Psoas muscle (tissue), 8 donors: ENCODE data around the gene PVRIG. TPM values are rescaled to one million over a fixed set of nuclear protein-coding genes. Genes with fewer than 3 reads are reported as not detected.

Source experiments
- ATAC-seq, 4 donors: fragments of 200-7000 bp; cut with Tn5 transposase; one replicate each; pipeline ENCODE4 v1.9.1; 2020; ENCODE audit warnings: moderate library complexity in 3 of 4, mild to moderate bottlenecking in 2 of 4
- DNase-seq, 2 donors: peaks; one replicate each; pipeline ENCODE4 v3.0.0-alpha.2; 2020
- H3K27ac ChIP-seq: fragments of 200-600 bp; one replicate; pipeline ENCODE4 v1.8.0; 2022
- H3K27me3 ChIP-seq, 3 donors: fragments of 200-600 bp in 1 of 3; one replicate each; pipeline versions ENCODE4 v1.6.1 to v1.8.0; 2013 to 2022; ENCODE audit warnings: low read length in 2 of 3, mild to moderate bottlenecking in 2 of 3, moderate library complexity in 1 of 3; ENCODE audit not compliant: insufficient read depth in 3 of 3
- H3K36me3 ChIP-seq, 2 donors: fragments of 200-600 bp in 1 of 2; one replicate each; pipeline versions ENCODE4 v1.6.1 to v1.8.0; 2013 to 2022; ENCODE audit warnings: low read depth in 1 of 2, mild to moderate bottlenecking in 1 of 2, moderate library complexity in 1 of 2; ENCODE audit not compliant: insufficient read depth in 1 of 2
- H3K4me1 ChIP-seq: fragments of 200-600 bp; one replicate; pipeline ENCODE4 v1.8.0; 2022
- H3K4me3 ChIP-seq: fragments of 200-600 bp; one replicate; pipeline ENCODE4 v1.8.0; 2022; ENCODE audit warnings: mild to moderate bottlenecking
- H3K9me3 ChIP-seq: fragments of 200-600 bp; one replicate; pipeline ENCODE4 v1.8.0; 2022
- CTCF ChIP-seq: fragments of 200-600 bp; IDR thresholded peaks from one replicate; pipeline ENCODE4 v1.8.0; 2022; ENCODE audit warnings: antibody characterized with exemption
- WGBS, 3 donors: extraction: QIAGEN DNeasy Blood & Tissue Kit; methylation state at CpG; one replicate each; pipeline versions ENCODE4 v1.1.6 to v1.1.7; 2013; 5-methylcytosine and 5-hydroxymethylcytosine counted together
- intact Hi-C, 2 donors: fragments of 100-400 bp; cut with DNase I; formaldehyde crosslinking; loops; one replicate each; pipeline versions ENCODE4 v1.11.0 to v1.14.2; 2022
- polyA plus RNA-seq, 3 donors: library from polyadenylated mRNA; stranded (reverse); fragments of 200-250 nt; gene quantifications; one replicate each; pipeline ENCODE4 v1.2.3, GENCODE V29; 2013
- total RNA-seq, 4 donors: library from RNA; stranded (reverse); fragmentation: NEBNext Ultra II Directional in 2 of 4; extraction: Animal tissue kit (Norgen Biotek cat#: 25700) in 2 of 4; gene quantifications; one replicate each; pipeline versions ENCODE4 v1.2.1 to v1.2.4, GENCODE V29; 2021 to 2023
- donor health status: healthy with polysubstance abuse.
- donor health status: DM: no; HTN: no; CAD: no; lungs with moderate emphysema.
- donor health status: Bipolar disorder and iron deficiency.
- donor health status: healthy.
- donor health status: DM: yes; HTN: yes; CAD: no.
- donor health status: DM: no; HTN: no; CAD: no.
- donor health status: DM: no; HTN: no; CAD: no.
- donor health status: DM: yes; HTN: yes; CAD: no.

The PVRIG gene
- total and polyA plus RNA-seq, 7 donors = 0.05 to 0.61 (median 0.10) TPM; not detected in 3

- Histone ChIP-seq H3K4me1 (no peaks in the 10 kb centered on the region), H3K36me3 (no peaks in the 10 kb centered on the region), H3K27ac (no peak overlapping the region), H3K4me3 (no peak overlapping the region), H3K27me3 (peaks cover 0 to 4% (median 2%) of the 10 kb centered on the region in 3 donors), H3K9me3 (no peaks in the 10 kb centered on the region)
- ATAC-seq (no peak), DNase-seq (no peak)
- intact Hi-C loops = no loop called here
- 90 to 94% (median 92%) methylated on average over 10 of the region's 10 CpGs for WGBS, 3 donors
- TF ChIP-seq CTCF = no peak
Observed at GRCh38 chr7:100198266-100198665, 21.5 kb upstream of the PVRIG start.

- no peak overlapping the region for H3K4me3 ChIP-seq
- no peak for ATAC-seq
- 83 to 87% (median 85%) methylated on average over 11 of the region's 11 CpGs for WGBS, 3 donors
- no peak for DNase-seq
- no peak for TF ChIP-seq CTCF
- H3K36me3 ChIP-seq = no peaks in the 10 kb centered on the region
- no peak overlapping the region for H3K27ac ChIP-seq
- intact Hi-C loops = no loop called here
- H3K27me3 ChIP-seq = peaks cover 0 to 2% (median 0%) of the 10 kb centered on the region in 3 donors
- H3K9me3 ChIP-seq = no peaks in the 10 kb centered on the region
- no peaks in the 10 kb centered on the region for H3K4me1 ChIP-seq
Observed at GRCh38 chr7:100200693-100201092, 19.1 kb upstream of the PVRIG start.

GRCh38 chr7:100204454-100204853 is 15.3 kb upstream of the PVRIG start:
- DNase-seq = no peak
- H3K27ac ChIP-seq = no peak overlapping the region
- no peaks in the 10 kb centered on the region for H3K4me1 ChIP-seq
- WGBS, 3 donors = 61 to 74% (median 64%) methylated on average over 9 of the region's 9 CpGs
- H3K36me3 ChIP-seq = no peaks in the 10 kb centered on the region
- no peak overlapping the region for H3K4me3 ChIP-seq
- TF ChIP-seq CTCF = no peak
- H3K9me3 ChIP-seq = no peaks in the 10 kb centered on the region
- intact Hi-C loops = no loop called here
- ATAC-seq = no peak
- no peaks in the 10 kb centered on the region for H3K27me3 ChIP-seq

- DNase-seq (no peak), ATAC-seq (no peak)
- no peak for TF ChIP-seq CTCF
- Histone ChIP-seq H3K27ac (no peak overlapping the region), H3K4me1 (no peaks in the 10 kb centered on the region), H3K27me3 (no peaks in the 10 kb centered on the region), H3K9me3 (no peaks in the 10 kb centered on the region), H3K4me3 (no peak overlapping the region), H3K36me3 (peaks cover 0 to 5% of the 10 kb centered on the region in 2 donors)
- intact Hi-C loops = no loop called here
- WGBS, 3 donors = 42 to 44% (median 43%) methylated on average over 6 of the region's 6 CpGs
Observed at GRCh38 chr7:100208911-100209408, 10.8 kb upstream of the PVRIG start.

GRCh38 chr7:100209493-100209892 is 10.3 kb upstream of the PVRIG start:
- no peak for TF ChIP-seq CTCF
- no peak for ATAC-seq
- H3K4me3 ChIP-seq = no peak overlapping the region
- WGBS, 3 donors = 49 to 72% (median 54%) methylated on average over 6 of the region's 6 CpGs
- DNase-seq = no peak
- no peaks in the 10 kb centered on the region for H3K27me3 ChIP-seq
- no peaks in the 10 kb centered on the region for H3K4me1 ChIP-seq
- no peaks in the 10 kb centered on the region for H3K9me3 ChIP-seq
- peaks cover 0 to 5% of the 10 kb centered on the region in 2 donors for H3K36me3 ChIP-seq
- H3K27ac ChIP-seq = no peak overlapping the region
- intact Hi-C loops = no loop called here
